AG09319 (cell line): ENCODE data around the gene SERP2.

Source experiments
- DNase-seq: peaks from one replicate; pipeline ENCODE4 v3.0.0-alpha.2; 2010; ENCODE audit warnings: low read depth; ENCODE audit errors: extremely low read depth
- CTCF ChIP-seq: IDR thresholded peaks from 2 replicates; pipeline ENCODE4 v1.5.1; 2011; ENCODE audit warnings: low read depth, mild to moderate bottlenecking, inconsistent platforms, low read length, moderate library complexity

SERP2 gene

GRCh38 chr13:44380404-44381165 lies 7.0 kb downstream of the SERP2 start:
- no peak for TF ChIP-seq CTCF
- no peak for DNase-seq

GRCh38 chr13:44382635-44383145 lies 9.1 kb downstream of the SERP2 start:
- TF ChIP-seq CTCF, result no peak
- DNase-seq, result no peak

DNA sequence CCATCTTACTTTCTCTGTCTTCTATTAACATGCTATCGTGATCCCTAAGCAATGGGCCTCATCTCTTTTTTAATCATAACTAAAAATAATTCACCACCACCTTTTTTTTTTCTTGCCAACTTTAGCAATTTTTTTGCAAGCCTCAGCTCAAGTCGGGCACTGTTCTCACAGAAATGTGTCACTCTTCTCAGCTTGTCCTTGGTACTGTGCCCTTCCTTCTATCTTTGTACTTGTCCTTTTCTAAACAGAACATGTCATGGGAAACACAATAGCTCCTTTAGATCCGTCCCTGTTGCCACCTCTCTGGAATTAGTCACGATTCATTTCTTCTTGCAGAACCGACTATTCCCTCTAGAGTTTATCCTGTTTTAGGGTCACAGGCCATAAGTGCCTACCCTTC lies 10.3 kb downstream of the SERP2 start:
- DNase-seq, result no peak
- TF ChIP-seq CTCF, result no peak

GRCh38 chr13:44384778-44385177 lies 11.2 kb downstream of the SERP2 start:
- DNase-seq, result no peak
- TF ChIP-seq CTCF, result no peak

DNA sequence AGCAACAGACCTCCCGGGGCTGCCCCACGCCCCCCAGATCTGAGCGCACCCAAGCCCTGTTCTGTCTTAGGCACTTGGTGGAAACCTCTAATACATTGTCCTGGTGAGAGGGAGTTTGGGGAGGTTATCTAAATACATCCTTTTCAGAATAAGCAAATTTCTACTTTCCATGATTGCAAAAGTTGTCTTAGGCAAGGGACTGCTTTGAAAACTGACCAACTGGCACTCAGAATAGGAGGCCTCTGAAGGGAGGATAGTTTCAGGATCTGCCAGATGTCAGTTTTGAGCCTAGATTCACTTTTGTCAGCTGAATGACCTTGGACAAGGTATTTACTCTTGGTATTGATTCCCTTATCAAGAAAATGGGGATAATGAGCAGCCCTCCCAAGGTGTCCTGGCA lies 11.8 kb downstream of the SERP2 start:
- TF ChIP-seq CTCF, result no peak

GRCh38 chr13:44385847-44386246 lies 12.2 kb downstream of the SERP2 start:
- DNase-seq, result no peak
- no peak for TF ChIP-seq CTCF

More for the DNA sequence above, 11.8 kb downstream of the SERP2 start:
- no peak for DNase-seq

GRCh38 chr13:44386913-44387556 lies 13.4 kb downstream of the SERP2 start:
- no peak for TF ChIP-seq CTCF
- DNase-seq, result no peak
